Ascending aorta (tissue), 2 donors: Measurements from ENCODE around the gene NDFIP1. TPM values are rescaled to one million over a fixed set of nuclear protein-coding genes. Genes with fewer than 3 reads are reported as not detected.

ENCODE experiments used
- DNase-seq, 2 donors: peaks; one replicate each; pipeline ENCODE4 v3.0.0-alpha.2; 2019; ENCODE audit warnings: low spot score in 2 of 2
- H3K27ac ChIP-seq, 2 donors: fragments of 200-600 bp; sonication (generic); one replicate each; pipeline ENCODE4 v1.5.1; 2016 to 2017; ENCODE audit warnings: mild to moderate bottlenecking in 1 of 2
- H3K27me3 ChIP-seq: fragments of 200-600 bp; sonication (generic); one replicate; pipeline ENCODE4 v1.5.1; 2017
- H3K36me3 ChIP-seq, 2 donors: fragments of 200-600 bp; sonication (generic); one replicate each; pipeline ENCODE4 v1.5.1; 2016
- H3K4me1 ChIP-seq, 2 donors: fragments of 200-600 bp; sonication (generic); one replicate each; pipeline ENCODE4 v1.5.1; 2016 to 2017; ENCODE audit warnings: mild to moderate bottlenecking in 1 of 2
- H3K4me3 ChIP-seq, 2 donors: fragments of 200-600 bp; sonication (generic); one replicate each; pipeline ENCODE4 v1.5.1; 2016 to 2017; ENCODE audit warnings: mild to moderate bottlenecking in 1 of 2
- H3K9me3 ChIP-seq, 2 donors: fragments of 200-600 bp; sonication (generic); one replicate each; pipeline ENCODE4 v1.5.1; 2016
- intact Hi-C: fragments of 100-400 bp; cut with DNase I; formaldehyde crosslinking; loops from one replicate; pipeline ENCODE4 v1.15.1; 2023
- total RNA-seq: library from RNA; depleted of rRNA; stranded (reverse); fragments of >200 nt; gene quantifications from one replicate; pipeline ENCODE4 v1.1.0, GENCODE V29; 2016
- TF ChIP-seq, protein P1 (sequence below), 3 experiments: fragments of 200-600 bp in 2 of 3; fragments of 450-650 bp in 1 of 3; sonication (generic) in 2 of 3; IDR thresholded peaks; one replicate each; pipeline ENCODE4 v1.5.1; 2016 to 2019; ENCODE audit warnings: antibody characterized with exemption in 3 of 3, mild to moderate bottlenecking in 1 of 3, moderate library complexity in 1 of 3

NDFIP1 gene
- total RNA-seq, 1 donor from 2014 or later = 310 TPM

DNA sequence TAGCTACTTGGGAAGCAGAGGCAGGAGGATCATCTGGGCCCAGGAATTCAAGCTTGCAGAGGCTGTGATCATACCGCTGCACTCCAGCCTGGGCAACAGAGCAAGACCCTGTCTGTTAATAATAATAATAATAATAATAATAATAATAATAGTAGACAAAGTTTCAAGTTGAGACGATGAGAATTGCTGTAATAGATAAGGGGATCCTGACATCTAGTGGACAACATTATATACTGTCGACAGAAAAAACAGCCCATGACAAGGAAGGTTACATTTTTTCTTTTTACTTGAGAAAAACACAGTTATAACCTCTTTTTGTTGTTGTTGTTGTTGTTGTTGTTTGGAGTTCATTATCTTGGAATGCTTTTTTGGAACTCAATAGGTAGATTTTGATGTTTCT is 35.3 kb downstream of the NDFIP1 start:
- H3K4me3 ChIP-seq = no peak overlapping the region
- intact Hi-C loops = loop anchor here (1.0 to 5.0 kb wide), 2 partner anchors 37 to 152 kb away; partner anchors contain the start of gene NDFIP1
- peaks cover 50 to 80% of the 10 kb centered on the region in 2 donors for H3K36me3 ChIP-seq
- no peak for DNase-seq
- peaks cover 0 to 3% of the 10 kb centered on the region in 2 donors for H3K4me1 ChIP-seq
- TF ChIP-seq, protein P1, sequence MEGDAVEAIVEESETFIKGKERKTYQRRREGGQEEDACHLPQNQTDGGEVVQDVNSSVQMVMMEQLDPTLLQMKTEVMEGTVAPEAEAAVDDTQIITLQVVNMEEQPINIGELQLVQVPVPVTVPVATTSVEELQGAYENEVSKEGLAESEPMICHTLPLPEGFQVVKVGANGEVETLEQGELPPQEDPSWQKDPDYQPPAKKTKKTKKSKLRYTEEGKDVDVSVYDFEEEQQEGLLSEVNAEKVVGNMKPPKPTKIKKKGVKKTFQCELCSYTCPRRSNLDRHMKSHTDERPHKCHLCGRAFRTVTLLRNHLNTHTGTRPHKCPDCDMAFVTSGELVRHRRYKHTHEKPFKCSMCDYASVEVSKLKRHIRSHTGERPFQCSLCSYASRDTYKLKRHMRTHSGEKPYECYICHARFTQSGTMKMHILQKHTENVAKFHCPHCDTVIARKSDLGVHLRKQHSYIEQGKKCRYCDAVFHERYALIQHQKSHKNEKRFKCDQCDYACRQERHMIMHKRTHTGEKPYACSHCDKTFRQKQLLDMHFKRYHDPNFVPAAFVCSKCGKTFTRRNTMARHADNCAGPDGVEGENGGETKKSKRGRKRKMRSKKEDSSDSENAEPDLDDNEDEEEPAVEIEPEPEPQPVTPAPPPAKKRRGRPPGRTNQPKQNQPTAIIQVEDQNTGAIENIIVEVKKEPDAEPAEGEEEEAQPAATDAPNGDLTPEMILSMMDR (IDR thresholded peaks at IDR 0.05) = peak; percentile 29 to 57 (median 49)
- no peaks in the 10 kb centered on the region for H3K9me3 ChIP-seq
- no peaks in the 10 kb centered on the region for H3K27me3 ChIP-seq
- no peak overlapping the region for H3K27ac ChIP-seq

DNA sequence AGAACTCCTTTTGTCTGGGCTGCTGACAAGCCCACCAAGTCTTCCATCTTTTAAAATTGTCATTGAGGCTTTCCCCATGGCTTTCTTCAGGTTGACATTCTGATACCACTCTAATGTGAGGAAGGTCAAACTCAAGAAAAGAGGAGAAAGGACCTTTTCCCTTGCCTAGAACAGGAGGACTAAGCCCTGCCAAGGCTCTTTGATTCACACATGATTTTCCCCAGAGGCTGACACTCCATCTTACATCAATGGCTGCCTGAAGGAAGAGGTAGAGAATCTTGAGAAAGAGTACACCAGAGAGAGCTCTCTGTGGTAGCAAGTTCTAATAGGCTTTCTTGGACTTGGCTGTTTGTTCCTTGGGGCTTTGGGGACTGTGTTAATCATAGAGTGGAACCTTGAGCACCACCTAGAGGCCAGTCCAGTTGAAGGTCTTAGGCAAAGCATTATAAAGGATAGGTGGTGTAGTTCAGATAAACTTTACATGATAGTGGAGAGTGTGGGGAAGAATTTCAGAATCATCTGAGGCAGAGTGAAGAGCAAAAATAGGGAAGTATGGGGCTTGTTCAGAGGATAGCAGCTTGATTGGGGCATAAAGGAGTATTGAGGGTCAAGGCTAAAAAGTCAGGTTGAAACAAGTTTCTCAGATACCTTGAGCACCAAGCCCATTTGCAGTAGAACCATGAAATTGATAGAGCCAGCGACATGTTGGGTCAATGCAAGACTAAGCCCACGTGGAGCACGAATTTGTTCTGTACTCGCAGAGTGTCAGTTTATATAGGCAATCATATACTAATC is 36.7 kb downstream of the NDFIP1 start:
- Histone ChIP-seq H3K9me3 (no peaks in the 10 kb centered on the region), H3K27me3 (no peaks in the 10 kb centered on the region), H3K36me3 (peaks cover 47 to 75% of the 10 kb centered on the region in 2 donors), H3K4me3 (no peak overlapping the region), H3K4me1 (peaks cover 0 to 3% of the 10 kb centered on the region in 2 donors), H3K27ac (no peak overlapping the region)
- TF ChIP-seq, protein P1 (IDR thresholded peaks at IDR 0.05) = peak; percentile 44 to 74 (median 59)
- peak in 1 of 2 donors; percentile 77 for DNase-seq
- intact Hi-C loops = loop anchor here (1.0 kb wide), 1 partner anchor 130 kb away; no protein-coding TSS in a partner anchor

DNA sequence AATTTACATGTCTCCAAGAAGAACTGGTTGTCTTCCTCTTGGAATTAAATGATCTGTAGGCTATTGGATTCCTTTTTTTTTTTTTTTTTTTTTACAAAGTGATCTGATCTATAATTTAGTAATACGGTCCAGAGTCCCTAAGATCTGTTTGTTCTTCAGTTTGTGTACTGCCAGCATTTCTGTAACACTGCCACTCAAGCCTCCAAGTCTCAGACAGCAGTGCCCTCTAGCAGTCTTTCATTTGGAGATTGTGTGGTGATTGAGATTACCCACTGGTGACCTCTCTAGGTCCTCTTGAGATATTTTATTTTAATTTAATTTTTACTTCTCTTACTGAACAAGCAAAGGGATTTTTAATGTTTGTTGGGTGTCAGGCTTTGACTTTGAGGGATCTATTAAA is 40.8 kb downstream of the NDFIP1 start:
- peaks cover 37 to 55% of the 10 kb centered on the region in 2 donors for H3K36me3 ChIP-seq
- no peaks in the 10 kb centered on the region for H3K27me3 ChIP-seq
- DNase-seq = no peak
- H3K9me3 ChIP-seq = no peaks in the 10 kb centered on the region
- intact Hi-C loops = no loop called here
- no peak overlapping the region for H3K4me3 ChIP-seq
- no peak overlapping the region for H3K27ac ChIP-seq
- TF ChIP-seq, protein P1 (IDR thresholded peaks at IDR 0.05) = no peak
- peaks cover 0 to 9% of the 10 kb centered on the region in 2 donors for H3K4me1 ChIP-seq

DNA sequence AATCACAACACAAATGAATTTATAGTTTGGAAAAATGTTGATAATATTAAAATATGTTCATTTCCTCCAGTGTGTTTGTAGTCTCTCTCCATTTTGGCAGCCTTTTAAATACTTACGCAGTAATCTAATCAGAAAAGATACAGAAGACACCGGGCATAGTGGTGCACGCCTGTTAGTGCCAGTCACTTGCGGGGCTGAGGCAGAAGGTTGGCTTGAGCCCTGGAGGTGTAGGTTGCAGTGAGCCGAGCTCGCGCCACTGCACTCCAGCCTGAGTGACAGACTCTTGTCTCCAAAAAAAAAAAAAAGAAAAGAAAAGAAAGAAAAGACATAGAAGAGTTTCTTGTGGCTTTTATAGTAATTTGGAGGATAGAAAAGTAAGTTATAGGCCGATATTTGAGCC is 41.9 kb downstream of the NDFIP1 start:
- Histone ChIP-seq H3K27me3 (no peaks in the 10 kb centered on the region), H3K4me3 (no peak overlapping the region), H3K36me3 (peaks cover 30 to 44% of the 10 kb centered on the region in 2 donors), H3K4me1 (peaks cover 0 to 7% of the 10 kb centered on the region in 2 donors), H3K9me3 (no peaks in the 10 kb centered on the region), H3K27ac (no peak overlapping the region)
- intact Hi-C loops = loop anchor here (5.0 kb wide), 3 partner anchors 67 to 737 kb away; no protein-coding TSS in a partner anchor
- no peak for DNase-seq
- TF ChIP-seq, protein P1 (IDR thresholded peaks at IDR 0.05) = no peak

DNA sequence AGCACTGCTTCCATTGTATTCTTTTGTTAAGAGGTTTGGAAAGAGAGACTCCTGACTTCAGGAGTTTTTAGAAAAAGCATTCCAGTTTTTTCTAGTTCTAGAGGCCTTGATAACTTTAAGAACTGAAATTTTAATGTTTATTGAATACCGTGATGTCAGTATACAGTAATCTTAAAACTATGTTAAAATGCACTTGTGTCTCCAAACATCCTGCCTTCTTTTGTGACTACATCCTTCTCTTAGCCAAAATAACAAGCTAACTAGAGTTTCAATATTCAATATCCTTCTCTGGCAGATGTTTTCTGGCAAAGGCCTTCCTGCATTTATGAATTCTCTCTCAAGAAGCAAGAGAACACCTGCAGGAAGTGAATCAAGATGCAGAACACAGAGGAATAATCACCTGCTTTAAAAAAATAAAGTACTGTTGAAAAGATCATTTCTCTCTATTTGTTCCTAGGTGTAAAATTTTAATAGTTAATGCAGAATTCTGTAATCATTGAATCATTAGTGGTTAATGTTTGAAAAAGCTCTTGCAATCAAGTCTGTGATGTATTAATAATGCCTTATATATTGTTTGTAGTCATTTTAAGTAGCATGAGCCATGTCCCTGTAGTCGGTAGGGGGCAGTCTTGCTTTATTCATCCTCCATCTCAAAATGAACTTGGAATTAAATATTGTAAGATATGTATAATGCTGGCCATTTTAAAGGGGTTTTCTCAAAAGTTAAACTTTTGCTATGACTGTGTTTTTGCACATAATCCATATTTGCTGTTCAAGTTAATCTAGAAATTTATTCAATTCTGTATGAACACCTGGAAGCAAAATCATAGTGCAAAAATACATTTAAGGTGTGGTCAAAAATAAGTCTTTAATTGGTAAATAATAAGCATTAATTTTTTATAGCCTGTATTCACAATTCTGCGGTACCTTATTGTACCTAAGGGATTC is 43.1 kb downstream of the NDFIP1 start:
- Histone ChIP-seq H3K27ac (no peak overlapping the region), H3K9me3 (no peaks in the 10 kb centered on the region), H3K4me3 (no peak overlapping the region), H3K4me1 (peaks cover 0 to 7% of the 10 kb centered on the region in 2 donors), H3K36me3 (peaks cover 18 to 36% of the 10 kb centered on the region in 2 donors), H3K27me3 (no peaks in the 10 kb centered on the region)
- intact Hi-C loops = loop anchor here (1.0 to 5.0 kb wide), 4 partner anchors 66 to 736 kb away; no protein-coding TSS in a partner anchor
- DNase-seq = peak in 1 of 2 donors; percentile 73
- TF ChIP-seq, protein P1 (IDR thresholded peaks at IDR 0.05) = peak; percentile 67 to 87 (median 80)
